ENCODE measurements around the gene PRXL2A.

Gene PRXL2A

GRCh38 chr10:80444646-80445319, 36.4 kb downstream of the PRXL2A start:
- Histone ChIP-seq H3K9me3 (ENCODE audit: control insufficient read depth, insufficient read depth, low read length) (no peaks in the 10 kb centered on the region), H3K36me3 (ENCODE audit: insufficient read depth, low read length) (no peaks in the 10 kb centered on the region), H3K4me1 (ENCODE audit: insufficient read depth, low read length) (no peaks in the 10 kb centered on the region), H3K9ac (ENCODE audit: low read depth, low read length) (no peak overlapping the region)

GRCh38 chr10:80447436-80448190, 39.3 kb downstream of the PRXL2A start:
- Histone ChIP-seq H3K4me1 (ENCODE audit: insufficient read depth, low read length) (no peaks in the 10 kb centered on the region), H3K36me3 (ENCODE audit: insufficient read depth, low read length) (no peaks in the 10 kb centered on the region), H3K9me3 (ENCODE audit: control insufficient read depth, insufficient read depth, low read length) (no peaks in the 10 kb centered on the region), H3K9ac (ENCODE audit: low read depth, low read length) (no peak overlapping the region)

DNA sequence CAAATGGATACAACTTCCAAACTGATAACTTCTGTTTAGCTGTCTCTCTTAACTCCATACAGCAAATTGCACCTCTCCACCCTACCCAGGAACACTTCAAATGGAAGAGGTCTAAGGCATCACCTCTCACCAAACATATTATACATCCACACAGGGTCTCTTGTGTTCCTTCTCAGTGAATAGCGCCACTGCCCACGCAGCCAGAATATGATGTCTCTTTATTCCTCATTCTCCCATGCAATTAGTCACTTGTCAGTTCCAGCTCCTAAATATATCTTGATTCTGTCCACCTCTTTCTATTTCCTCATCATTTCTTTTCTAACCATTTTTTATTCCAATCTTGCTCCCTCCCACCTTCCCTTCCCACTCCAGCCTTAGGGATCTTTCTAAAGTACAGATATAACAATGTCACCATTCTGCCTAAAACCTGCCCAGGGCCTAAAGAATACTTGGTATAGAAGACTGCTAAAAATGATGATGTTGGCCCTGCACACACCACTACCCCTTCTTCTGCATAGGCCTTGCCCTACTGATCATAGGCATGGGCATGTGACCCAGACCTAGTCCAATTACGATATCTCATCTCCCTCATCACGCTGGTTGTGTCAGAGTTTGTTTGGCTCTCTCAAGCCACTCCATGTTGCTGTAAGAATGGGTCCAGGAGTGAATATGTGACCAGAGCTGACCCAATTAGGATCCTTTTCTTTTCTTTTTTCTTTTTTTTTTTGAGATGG, 40.0 kb downstream of the PRXL2A start:
- H3K4me1 ChIP-seq (ENCODE audit: insufficient read depth, low read length), result no peaks in the 10 kb centered on the region; the same call in 1 of the 2 replicates
- no peaks in the 10 kb centered on the region for H3K9me3 ChIP-seq (ENCODE audit: control insufficient read depth, insufficient read depth, low read length)
- H3K9ac ChIP-seq (ENCODE audit: low read depth, low read length), result no peak overlapping the region
- no peaks in the 10 kb centered on the region for H3K36me3 ChIP-seq (ENCODE audit: insufficient read depth, low read length)

GRCh38 chr10:80449520-80449919, 41.2 kb downstream of the PRXL2A start:
- H3K9me3 ChIP-seq (ENCODE audit: control insufficient read depth, insufficient read depth, low read length), result no peaks in the 10 kb centered on the region
- H3K9ac ChIP-seq (ENCODE audit: low read depth, low read length), result no peak overlapping the region
- H3K36me3 ChIP-seq (ENCODE audit: insufficient read depth, low read length), result no peaks in the 10 kb centered on the region
- no peaks in the 10 kb centered on the region; the same call in 1 of the 2 replicates for H3K4me1 ChIP-seq (ENCODE audit: insufficient read depth, low read length)

- Histone ChIP-seq H3K36me3 (ENCODE audit: insufficient read depth, low read length) (no peaks in the 10 kb centered on the region), H3K4me1 (ENCODE audit: insufficient read depth, low read length) (peaks cover 6% of the 10 kb centered on the region; the same call in 1 of the 2 replicates), H3K9me3 (ENCODE audit: control insufficient read depth, insufficient read depth, low read length) (no peaks in the 10 kb centered on the region), H3K9ac (ENCODE audit: low read depth, low read length) (no peak overlapping the region)
Observed at GRCh38 chr10:80451132-80451531, 42.8 kb downstream of the PRXL2A start.

DNA sequence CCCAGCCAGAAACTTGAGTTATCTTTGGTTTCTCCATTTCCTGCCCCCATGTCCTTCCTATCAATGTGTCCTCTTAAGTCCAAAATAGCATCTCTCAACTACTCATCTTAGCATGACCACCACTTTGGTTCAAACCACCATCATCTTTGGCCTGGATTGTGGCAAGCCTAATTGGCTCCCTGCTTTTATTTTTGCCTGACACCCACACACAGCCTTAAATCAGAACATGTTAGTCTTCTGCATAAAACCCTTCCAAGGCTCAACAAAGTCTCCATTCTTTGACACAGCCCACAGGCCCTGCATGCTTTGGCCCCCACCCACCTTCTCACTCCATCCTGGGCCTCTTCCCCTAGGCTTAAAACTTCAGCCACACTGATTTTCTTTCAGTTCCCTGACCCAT, 43.7 kb downstream of the PRXL2A start:
- peaks cover 8% of the 10 kb centered on the region; the same call in 1 of the 2 replicates for H3K4me1 ChIP-seq (ENCODE audit: insufficient read depth, low read length)
- no peak overlapping the region for H3K9ac ChIP-seq (ENCODE audit: low read depth, low read length)
- no peaks in the 10 kb centered on the region for H3K36me3 ChIP-seq (ENCODE audit: insufficient read depth, low read length)
- H3K9me3 ChIP-seq (ENCODE audit: control insufficient read depth, insufficient read depth, low read length), result no peaks in the 10 kb centered on the region

- Histone ChIP-seq H3K36me3 (ENCODE audit: insufficient read depth, low read length) (no peaks in the 10 kb centered on the region), H3K9ac (ENCODE audit: low read depth, low read length) (no peak overlapping the region), H3K9me3 (ENCODE audit: control insufficient read depth, insufficient read depth, low read length) (no peaks in the 10 kb centered on the region), H3K4me1 (ENCODE audit: insufficient read depth, low read length) (peaks cover 8% of the 10 kb centered on the region; the same call in 1 of the 2 replicates)
Observed at GRCh38 chr10:80452640-80453039, 44.3 kb downstream of the PRXL2A start.

DNA sequence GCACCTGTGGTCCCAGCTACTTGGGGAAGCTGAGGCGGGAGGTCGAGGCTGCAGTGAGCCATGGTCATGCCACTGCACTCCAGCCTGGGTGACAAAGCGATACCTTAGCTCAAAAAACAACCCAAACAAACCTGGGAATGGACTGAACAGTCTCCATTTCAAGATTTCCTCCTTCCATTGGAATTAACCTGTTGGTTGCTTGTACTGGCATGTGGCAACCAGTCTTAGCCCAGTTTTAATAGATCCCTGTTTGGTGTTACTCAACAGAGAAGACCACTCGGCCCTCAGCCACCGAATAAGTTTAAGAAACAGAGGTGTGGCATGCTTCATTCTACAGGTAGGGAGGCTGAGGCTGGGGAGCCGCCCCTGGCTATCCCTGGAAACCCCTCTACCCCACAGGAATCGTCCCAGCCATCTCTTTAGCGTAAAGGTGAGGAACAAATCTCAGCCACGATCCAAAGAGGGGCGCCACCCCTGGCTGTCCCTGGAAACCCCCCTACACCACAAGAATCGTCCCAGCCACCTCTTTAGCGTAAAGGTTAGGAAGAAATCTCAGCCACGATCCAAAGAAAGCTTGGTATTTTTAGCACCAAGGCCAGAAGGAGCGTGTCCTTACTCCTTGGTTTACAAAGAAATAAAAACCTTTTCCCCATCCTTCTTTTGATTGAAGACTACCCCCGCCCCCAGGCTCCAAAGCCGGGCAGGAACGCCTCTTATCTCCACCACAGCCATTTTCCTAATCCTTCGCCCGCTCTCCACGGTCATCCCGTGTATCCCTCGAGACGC, 44.9 kb downstream of the PRXL2A start:
- Histone ChIP-seq H3K9ac (ENCODE audit: low read depth, low read length) (peak overlapping the region; percentile 83), H3K9me3 (ENCODE audit: control insufficient read depth, insufficient read depth, low read length) (no peaks in the 10 kb centered on the region), H3K36me3 (ENCODE audit: insufficient read depth, low read length) (no peaks in the 10 kb centered on the region), H3K4me1 (ENCODE audit: insufficient read depth, low read length) (peaks cover 8% of the 10 kb centered on the region; the same call in 1 of the 2 replicates)

- peak within 1 kb of the TSS; percentile 92 for H3K9ac ChIP-seq (ENCODE audit: low read depth, low read length)
- H3K36me3 ChIP-seq (ENCODE audit: insufficient read depth, low read length), result no peaks in the 10 kb centered on the region
- H3K4me1 ChIP-seq (ENCODE audit: insufficient read depth, low read length), result peaks cover 13% of the 10 kb centered on the region; the same call in 1 of the 2 replicates
- no peaks in the 10 kb centered on the region for H3K9me3 ChIP-seq (ENCODE audit: control insufficient read depth, insufficient read depth, low read length)
Observed at GRCh38 chr10:80453842-80454512, 45.6 kb downstream of the PRXL2A start, which contains the start of gene TSPAN14. Gene TSPAN14 (plus strand): TSS chr10:80454310. CDS start chr10:80489234, 34,924 bp downstream.

DNA sequence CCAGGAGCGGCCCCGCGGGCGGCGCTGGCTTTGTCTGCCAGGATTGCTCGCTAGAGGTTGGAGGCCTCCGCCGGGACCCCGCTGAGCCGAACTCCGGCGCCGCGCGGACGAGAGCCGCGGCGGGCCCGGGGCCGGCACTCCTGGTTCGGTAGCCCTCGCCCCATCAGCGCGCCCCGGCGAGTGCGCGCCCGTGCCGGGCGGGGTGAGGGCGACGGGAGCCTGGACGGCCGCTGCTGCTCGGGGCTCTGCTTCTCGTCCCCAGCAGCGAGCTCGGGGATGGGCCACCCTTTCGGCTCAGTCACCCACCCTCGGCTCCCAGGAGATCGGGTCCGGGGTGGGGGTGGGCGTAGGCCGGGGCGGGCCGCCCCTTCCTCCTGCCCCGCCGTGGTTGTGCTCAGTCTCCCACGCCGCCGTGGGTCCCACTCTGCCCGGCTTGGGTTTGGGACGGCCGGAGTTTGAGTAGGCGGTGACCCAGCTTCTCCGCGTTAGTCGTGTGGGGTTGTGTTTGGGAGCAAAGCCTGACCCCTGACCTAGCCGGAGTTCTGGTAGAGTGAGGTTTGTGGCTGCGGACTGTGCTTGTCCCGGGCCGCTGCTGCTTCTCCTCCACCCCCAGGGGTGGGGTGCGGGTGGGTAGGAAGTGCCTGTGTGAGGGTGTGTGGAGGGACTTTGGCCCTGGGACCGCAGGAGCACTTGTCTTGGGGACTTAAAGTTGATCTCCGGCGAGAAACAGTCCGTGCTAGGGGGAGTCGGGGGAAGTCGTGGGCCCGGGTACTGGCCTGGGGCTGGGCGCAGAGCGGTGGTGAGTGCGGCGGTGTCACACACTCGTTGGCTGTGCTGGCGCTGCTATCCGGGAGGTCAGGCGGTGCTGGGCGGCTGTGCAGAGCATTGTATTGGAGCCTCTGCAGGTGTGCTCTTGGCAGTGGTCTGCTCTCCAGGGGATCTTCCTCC, 46.4 kb downstream of the PRXL2A start:
- H3K9me3 ChIP-seq (ENCODE audit: control insufficient read depth, insufficient read depth, low read length), result no peaks in the 10 kb centered on the region
- H3K4me1 ChIP-seq (ENCODE audit: insufficient read depth, low read length), result peaks cover 18% of the 10 kb centered on the region
- H3K9ac ChIP-seq (ENCODE audit: low read depth, low read length), result peak overlapping the region; percentile 92
- H3K36me3 ChIP-seq (ENCODE audit: insufficient read depth, low read length), result no peaks in the 10 kb centered on the region

DNA sequence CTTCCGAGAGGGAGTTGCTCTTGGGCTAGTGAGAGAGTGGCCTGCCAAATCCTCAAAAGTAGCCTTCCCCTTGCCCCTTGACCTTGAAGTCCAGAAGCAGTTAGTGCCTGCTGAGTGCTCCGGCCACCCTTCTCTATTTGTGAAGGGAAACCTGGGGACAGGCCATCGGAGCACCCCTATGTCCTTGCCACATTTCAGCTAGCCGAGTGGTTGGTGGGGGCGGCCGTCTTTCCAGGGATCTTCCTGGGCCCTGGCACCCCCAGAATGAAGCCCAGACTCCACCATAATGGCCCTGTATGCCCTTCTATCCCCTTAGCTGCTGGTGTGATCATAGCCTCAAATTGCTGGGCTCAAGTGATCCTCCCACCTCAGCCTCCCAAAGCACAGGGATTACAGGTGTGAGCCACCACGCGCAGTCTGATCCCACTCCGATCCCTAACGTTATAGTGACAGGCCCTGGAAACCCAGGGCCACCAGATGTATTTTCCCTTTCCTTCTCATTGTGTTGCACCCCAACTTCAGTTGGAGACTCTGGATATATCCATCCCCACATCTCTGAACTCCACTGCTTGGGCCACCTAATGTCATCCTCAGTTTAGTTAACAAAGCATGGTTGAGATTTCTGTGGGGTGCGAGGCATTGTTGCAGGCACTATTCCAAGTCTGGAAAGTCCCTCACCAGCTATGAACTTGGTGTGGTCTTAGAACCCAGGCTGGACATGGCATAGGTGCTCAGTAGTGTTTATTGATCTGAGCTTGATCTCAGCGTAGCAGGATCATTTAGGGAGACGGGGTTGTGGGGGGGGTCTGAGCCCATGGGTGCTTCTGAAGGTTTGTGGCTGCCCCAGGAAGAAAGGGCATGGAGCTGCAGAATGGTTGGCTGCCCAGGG, 47.4 kb downstream of the PRXL2A start:
- H3K9ac ChIP-seq (ENCODE audit: low read depth, low read length), result peak overlapping the region; percentile 92; the same call in 1 of the 2 replicates
- H3K4me1 ChIP-seq (ENCODE audit: insufficient read depth, low read length), result peaks cover 24% of the 10 kb centered on the region
- no peaks in the 10 kb centered on the region for H3K9me3 ChIP-seq (ENCODE audit: control insufficient read depth, insufficient read depth, low read length)
- no peaks in the 10 kb centered on the region for H3K36me3 ChIP-seq (ENCODE audit: insufficient read depth, low read length)

Data from ES-I3 (cell line).